KMS-11 (cell line): ENCODE results near the gene ACVRL1.

Source experiments
- H2AFZ ChIP-seq: fragments of 200-600 bp; sonication (generic); 2 replicates; pipeline ENCODE4 v1.6.1; 2016; ENCODE audit warnings: antibody characterized with exemption, mixed run types, low read depth
- H3K27ac ChIP-seq: fragments of 200-600 bp; sonication (generic); 2 replicates; pipeline ENCODE4 v1.6.1; 2016; ENCODE audit warnings: mild to moderate bottlenecking, mixed run types
- H3K27me3 ChIP-seq: fragments of 200-600 bp; sonication (generic); 2 replicates; pipeline ENCODE4 v1.6.1; 2017; ENCODE audit warnings: mild to moderate bottlenecking, low read depth, mixed run types, moderate library complexity; ENCODE audit not compliant: insufficient read depth
- H3K36me3 ChIP-seq: fragments of 200-600 bp; sonication (generic); 2 replicates; pipeline ENCODE4 v1.6.1; 2017; ENCODE audit warnings: mild to moderate bottlenecking, mixed run types; ENCODE audit not compliant: insufficient read depth
- H3K4me1 ChIP-seq: fragments of 200-600 bp; sonication (generic); 2 replicates; pipeline ENCODE4 v1.6.1; 2016; ENCODE audit warnings: mild to moderate bottlenecking, low read depth, mixed run types; ENCODE audit not compliant: poor library complexity, severe bottlenecking
- H3K4me2 ChIP-seq: fragments of 200-600 bp; sonication (generic); 2 replicates; pipeline ENCODE4 v1.7.0; 2016; ENCODE audit warnings: mild to moderate bottlenecking, mixed run types
- H3K4me3 ChIP-seq: fragments of 200-600 bp; sonication (generic); IDR thresholded peaks from 2 replicates; pipeline ENCODE4 v1.6.1; 2017; ENCODE audit warnings: low read depth, low read length, mixed read lengths; ENCODE audit not compliant: insufficient read depth
- H3K79me2 ChIP-seq: fragments of 200-600 bp; sonication (generic); 2 replicates; pipeline ENCODE4 v1.6.1; 2016; ENCODE audit warnings: low read depth, mixed run types; ENCODE audit not compliant: insufficient read depth
- H3K9ac ChIP-seq: fragments of 200-600 bp; sonication (generic); 2 replicates; pipeline ENCODE4 v1.6.1; 2016; ENCODE audit warnings: mild to moderate bottlenecking, mixed run types
- H4K20me1 ChIP-seq: fragments of 200-600 bp; sonication (generic); 2 replicates; pipeline ENCODE4 v1.6.1; 2016; ENCODE audit warnings: mild to moderate bottlenecking, mixed run types; ENCODE audit not compliant: insufficient read depth
- CTCF ChIP-seq: fragments of 200-600 bp; sonication (generic); conservative IDR thresholded peaks from 2 replicates; pipeline ENCODE4 v1.6.1; 2017; ENCODE audit warnings: low read depth, mild to moderate bottlenecking, antibody characterized with exemption, low read length, moderate library complexity, mixed read lengths

The ACVRL1 gene

DNA sequence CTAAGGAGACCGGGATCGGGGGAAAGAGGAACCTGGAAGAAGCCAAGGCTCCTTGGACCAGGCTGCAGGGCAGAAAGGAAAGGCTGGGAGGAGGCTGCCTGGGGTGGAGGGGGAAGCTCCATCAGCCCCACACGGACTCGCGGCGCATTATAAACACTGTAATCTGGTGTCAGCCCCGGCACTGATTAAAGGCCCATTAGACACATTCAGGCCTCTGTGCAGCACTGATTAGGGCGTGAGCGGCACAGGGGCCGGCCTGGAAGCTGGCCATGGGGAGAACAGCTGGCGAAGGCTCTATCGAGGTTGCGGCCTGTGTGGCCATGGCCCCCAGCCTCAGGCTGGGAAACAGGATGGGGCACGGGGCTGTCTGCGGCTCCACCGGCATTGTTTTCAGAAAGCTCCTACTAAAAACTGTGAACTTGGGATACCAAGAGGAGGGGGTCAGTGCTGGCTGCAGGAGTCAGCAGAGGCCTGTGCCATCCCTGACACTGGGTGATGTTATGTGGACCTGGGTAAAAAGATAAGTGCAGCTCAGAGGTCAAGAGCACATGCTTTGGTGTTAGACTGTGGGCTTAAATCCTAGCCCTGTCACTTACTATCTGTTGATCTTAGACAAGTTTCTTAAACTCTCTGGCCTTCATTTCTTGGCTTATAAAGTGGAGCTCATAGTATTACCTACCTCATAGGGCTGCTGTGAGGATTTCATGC is 10.6 kb downstream of the ACVRL1 start:
- TF ChIP-seq CTCF, result no peak
- H3K27me3 ChIP-seq, result no peaks in the 10 kb centered on the region
- H4K20me1 ChIP-seq, result no peaks in the 10 kb centered on the region
- H3K36me3 ChIP-seq, result no peaks in the 10 kb centered on the region
- no peak overlapping the region for H2AFZ ChIP-seq
- no peak overlapping the region for H3K4me3 ChIP-seq
- no peaks in the 10 kb centered on the region for H3K79me2 ChIP-seq
- no peaks in the 10 kb centered on the region for H3K4me1 ChIP-seq
- H3K4me2 ChIP-seq, result no peak overlapping the region
- no peak overlapping the region for H3K27ac ChIP-seq
- no peak overlapping the region for H3K9ac ChIP-seq

DNA sequence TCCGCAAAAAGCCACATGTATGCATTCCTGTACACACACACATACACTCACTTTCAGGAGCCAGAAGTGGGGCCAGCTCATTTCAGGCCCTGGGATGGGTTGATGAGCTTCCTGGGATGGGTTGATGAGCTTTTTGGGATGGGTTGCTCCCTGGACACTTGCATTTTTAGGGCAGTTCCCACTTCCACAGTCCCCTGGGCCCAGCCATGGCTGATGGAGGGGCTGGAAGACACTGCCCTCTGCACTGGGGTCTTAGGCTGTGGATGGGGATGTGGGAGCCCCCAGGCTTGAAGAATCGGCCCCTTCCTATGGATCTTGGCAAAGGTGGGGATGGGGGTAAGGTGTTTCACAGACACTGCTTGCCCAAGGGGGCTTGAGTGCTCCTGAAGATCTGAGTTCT is 12.7 kb downstream of the ACVRL1 start:
- Histone ChIP-seq H3K9ac (no peak overlapping the region), H3K4me2 (no peak overlapping the region), H3K79me2 (no peaks in the 10 kb centered on the region), H3K27me3 (no peaks in the 10 kb centered on the region), H3K36me3 (no peaks in the 10 kb centered on the region), H4K20me1 (no peaks in the 10 kb centered on the region), H2AFZ (no peak overlapping the region), H3K27ac (no peak overlapping the region), H3K4me3 (no peak overlapping the region), H3K4me1 (no peaks in the 10 kb centered on the region)
- no peak for TF ChIP-seq CTCF

DNA sequence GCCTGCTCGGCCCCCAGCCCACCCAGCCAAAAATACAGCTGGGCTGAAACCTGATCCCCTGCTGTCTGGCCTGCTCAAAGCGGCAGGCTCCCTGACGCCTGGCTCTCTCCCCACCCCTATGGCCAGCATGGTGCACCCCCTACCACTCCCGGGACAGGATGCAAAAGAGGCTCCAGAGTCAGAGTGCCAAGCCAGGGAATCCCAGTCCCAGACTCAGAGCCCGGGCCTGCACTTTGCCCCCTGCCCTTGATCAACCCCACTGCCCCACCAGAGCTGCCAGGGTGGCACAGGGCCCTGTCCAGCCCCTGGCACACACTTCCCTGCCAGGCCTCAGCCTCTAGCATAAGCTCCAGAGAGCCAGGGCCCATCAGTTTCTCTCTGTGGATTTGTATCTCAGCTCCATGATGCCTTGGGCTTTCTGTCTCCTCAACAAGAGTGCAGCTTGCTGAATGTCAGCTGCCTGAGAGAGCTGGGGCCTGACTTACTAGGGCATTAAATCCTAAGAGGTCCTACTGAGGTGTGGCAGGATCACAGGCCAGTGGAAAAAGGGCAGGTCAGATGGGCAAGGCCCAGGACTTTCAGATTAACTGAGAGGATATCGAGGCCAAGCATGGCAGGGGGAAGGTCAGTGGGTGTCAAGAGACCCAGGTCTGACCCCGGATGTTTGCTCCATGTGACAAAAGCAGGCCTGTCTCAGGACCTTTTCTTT is 13.9 kb downstream of the ACVRL1 start:
- Histone ChIP-seq H3K36me3 (no peaks in the 10 kb centered on the region), H2AFZ (no peak overlapping the region), H4K20me1 (no peaks in the 10 kb centered on the region), H3K4me1 (no peaks in the 10 kb centered on the region), H3K27ac (no peak overlapping the region), H3K27me3 (no peaks in the 10 kb centered on the region), H3K4me3 (no peak overlapping the region), H3K79me2 (no peaks in the 10 kb centered on the region), H3K9ac (no peak overlapping the region), H3K4me2 (no peak overlapping the region)
- no peak for TF ChIP-seq CTCF

GRCh38 chr12:51922146-51922545 is 14.8 kb downstream of the ACVRL1 start:
- Histone ChIP-seq H3K4me2 (no peak overlapping the region), H2AFZ (no peak overlapping the region), H3K79me2 (no peaks in the 10 kb centered on the region), H3K4me3 (no peak overlapping the region), H3K27ac (no peak overlapping the region), H3K4me1 (no peaks in the 10 kb centered on the region), H4K20me1 (no peaks in the 10 kb centered on the region), H3K9ac (no peak overlapping the region), H3K27me3 (no peaks in the 10 kb centered on the region), H3K36me3 (no peaks in the 10 kb centered on the region)
- TF ChIP-seq CTCF, result no peak
